GM12878 (cell line): ENCODE results near the gene LAIR1. TPM values are rescaled to one million over a fixed set of nuclear protein-coding genes. Genes with fewer than 3 reads are reported as not detected.

Source experiments
- ASH2L ChIP-seq: fragments of 300-600, 200-600 bp; sonication (generic); IDR thresholded peaks from 2 replicates; pipeline ENCODE4 v1.6.1; 2017; ENCODE audit warnings: low read depth, mild to moderate bottlenecking, borderline replicate concordance
- CBFB ChIP-seq: IDR thresholded peaks from 2 replicates; pipeline ENCODE4 v1.6.1; 2016; ENCODE audit warnings: antibody characterized with exemption, low read depth
- MYC ChIP-seq: IDR thresholded peaks from 2 replicates; pipeline ENCODE4 v1.6.1; 2011; ENCODE audit warnings: mild to moderate bottlenecking, low read length, moderate library complexity, inconsistent platforms; ENCODE audit not compliant: insufficient read depth, insufficient replicate concordance, insufficient read length, severe bottlenecking
- NFIC ChIP-seq: IDR thresholded peaks from 2 replicates; pipeline ENCODE4 v1.6.1; 2012; ENCODE audit warnings: low read depth, mild to moderate bottlenecking, inconsistent platforms, low read length, moderate library complexity
- polyA plus RNA-seq, 11 experiments: library from polyadenylated mRNA; depleted of rRNA in 4 of 11; unstranded in 6 of 11; stranded (reverse) in 5 of 11; fragments of >200 nt; fragmentation: Nextera tagmentation in 4 of 11; fragmentation: Illumina TruSeq in 1 of 11; extraction: Ambion mirVana in 4 of 11; extraction: Trizol in 1 of 11; gene quantifications; 1 replicate in 1 of 11; 2 replicates in 10 of 11; pipeline versions ENCODE4 v1.2.1 to v1.2.3, GENCODE V29; 2011 to 2016; ENCODE audit warnings: inconsistent platforms in 2 of 11, missing spikeins in 2 of 11, low read depth in 1 of 11
- total RNA-seq, 4 experiments: library from RNA; depleted of rRNA in 3 of 4; stranded (reverse); fragments of >200 nt in 3 of 4; fragmentation: Illumina TruSeq in 1 of 4; extraction: Trizol in 1 of 4; gene quantifications; 2 replicates each; pipeline versions ENCODE4 v1.2.1 to v1.2.3, GENCODE V29; 2013 to 2021
- TF ChIP-seq, protein P1 (sequence below): IDR thresholded peaks from 2 replicates; pipeline ENCODE4 v1.6.1; 2011; ENCODE audit warnings: borderline replicate concordance, low read depth, mild to moderate bottlenecking, moderate library complexity, mixed read lengths, low read length; ENCODE audit not compliant: insufficient read depth; ENCODE audit errors: extremely low read length
- TF ChIP-seq, protein P2 (sequence below): fragments of 450-650 bp; IDR thresholded peaks from 2 replicates; pipeline ENCODE4 v1.6.1; 2016; ENCODE audit warnings: mild to moderate bottlenecking, moderate library complexity, borderline replicate concordance

The LAIR1 gene
- total and polyA plus RNA-seq, 10 of the 15 experiments (the other 5 are each of a cell fraction or from before 2014, with no cell fraction given), result 8.6 to 58.2 (median 35.3) TPM

DNA sequence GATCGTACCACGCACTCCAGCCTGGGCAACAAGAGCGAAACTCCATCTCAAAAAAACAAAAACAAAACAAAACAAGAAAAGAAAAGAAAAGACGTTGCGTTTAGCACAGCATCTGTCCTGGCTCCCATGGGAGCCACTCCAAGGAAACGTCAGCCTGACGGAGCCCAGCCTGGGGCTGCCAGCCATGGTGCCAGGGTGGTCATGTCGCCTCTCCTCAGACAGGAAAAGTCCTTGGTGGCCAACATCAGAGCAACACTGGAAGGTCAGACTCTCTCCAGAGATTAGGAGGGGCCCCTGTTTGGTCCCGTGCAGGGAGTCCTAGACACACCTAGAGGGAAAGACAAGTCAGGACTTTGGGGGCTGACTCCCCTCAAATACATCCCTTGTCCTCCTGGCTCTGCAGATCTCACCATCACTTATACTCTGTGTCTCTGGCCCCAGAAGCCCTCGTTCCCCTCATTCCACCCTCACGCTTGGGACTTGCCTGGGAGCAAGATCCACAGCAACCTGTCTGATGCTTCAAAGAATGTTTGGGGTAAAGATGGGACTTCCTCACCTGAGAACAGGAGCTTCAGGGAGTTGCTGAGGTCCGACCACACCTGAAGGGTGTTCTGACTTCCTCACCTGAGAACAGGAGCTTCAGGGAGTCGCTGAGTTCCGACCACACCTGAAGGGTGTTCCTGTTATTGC is 35.1 kb downstream of the LAIR1 start (continued):
- TF ChIP-seq MYC, result no peak
- TF ChIP-seq, protein P1, sequence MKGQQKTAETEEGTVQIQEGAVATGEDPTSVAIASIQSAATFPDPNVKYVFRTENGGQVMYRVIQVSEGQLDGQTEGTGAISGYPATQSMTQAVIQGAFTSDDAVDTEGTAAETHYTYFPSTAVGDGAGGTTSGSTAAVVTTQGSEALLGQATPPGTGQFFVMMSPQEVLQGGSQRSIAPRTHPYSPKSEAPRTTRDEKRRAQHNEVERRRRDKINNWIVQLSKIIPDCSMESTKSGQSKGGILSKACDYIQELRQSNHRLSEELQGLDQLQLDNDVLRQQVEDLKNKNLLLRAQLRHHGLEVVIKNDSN, result no peak
- TF ChIP-seq CBFB, result no peak
- TF ChIP-seq ASH2L, result no peak
- no peak for TF ChIP-seq NFIC
- TF ChIP-seq, protein P2, sequence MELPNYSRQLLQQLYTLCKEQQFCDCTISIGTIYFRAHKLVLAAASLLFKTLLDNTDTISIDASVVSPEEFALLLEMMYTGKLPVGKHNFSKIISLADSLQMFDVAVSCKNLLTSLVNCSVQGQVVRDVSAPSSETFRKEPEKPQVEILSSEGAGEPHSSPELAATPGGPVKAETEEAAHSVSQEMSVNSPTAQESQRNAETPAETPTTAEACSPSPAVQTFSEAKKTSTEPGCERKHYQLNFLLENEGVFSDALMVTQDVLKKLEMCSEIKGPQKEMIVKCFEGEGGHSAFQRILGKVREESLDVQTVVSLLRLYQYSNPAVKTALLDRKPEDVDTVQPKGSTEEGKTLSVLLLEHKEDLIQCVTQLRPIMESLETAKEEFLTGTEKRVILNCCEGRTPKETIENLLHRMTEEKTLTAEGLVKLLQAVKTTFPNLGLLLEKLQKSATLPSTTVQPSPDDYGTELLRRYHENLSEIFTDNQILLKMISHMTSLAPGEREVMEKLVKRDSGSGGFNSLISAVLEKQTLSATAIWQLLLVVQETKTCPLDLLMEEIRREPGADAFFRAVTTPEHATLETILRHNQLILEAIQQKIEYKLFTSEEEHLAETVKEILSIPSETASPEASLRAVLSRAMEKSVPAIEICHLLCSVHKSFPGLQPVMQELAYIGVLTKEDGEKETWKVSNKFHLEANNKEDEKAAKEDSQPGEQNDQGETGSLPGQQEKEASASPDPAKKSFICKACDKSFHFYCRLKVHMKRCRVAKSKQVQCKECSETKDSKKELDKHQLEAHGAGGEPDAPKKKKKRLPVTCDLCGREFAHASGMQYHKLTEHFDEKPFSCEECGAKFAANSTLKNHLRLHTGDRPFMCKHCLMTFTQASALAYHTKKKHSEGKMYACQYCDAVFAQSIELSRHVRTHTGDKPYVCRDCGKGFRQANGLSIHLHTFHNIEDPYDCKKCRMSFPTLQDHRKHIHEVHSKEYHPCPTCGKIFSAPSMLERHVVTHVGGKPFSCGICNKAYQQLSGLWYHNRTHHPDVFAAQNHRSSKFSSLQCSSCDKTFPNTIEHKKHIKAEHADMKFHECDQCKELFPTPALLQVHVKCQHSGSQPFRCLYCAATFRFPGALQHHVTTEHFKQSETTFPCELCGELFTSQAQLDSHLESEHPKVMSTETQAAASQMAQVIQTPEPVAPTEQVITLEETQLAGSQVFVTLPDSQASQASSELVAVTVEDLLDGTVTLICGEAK, result no peak
